GM12878 (cell line): ENCODE results near the gene ST6GALNAC3. TPM values are rescaled to one million over a fixed set of nuclear protein-coding genes. Genes with fewer than 3 reads are reported as not detected.

ENCODE experiments used
- ATAC-seq: fragments of 200-7000 bp; cut with Tn5 transposase; 3 replicates; pipeline ENCODE4 v1.9.1; 2020; ENCODE audit warnings: mild to moderate bottlenecking, moderate library complexity
- BruUV-seq: library from RNA; stranded (reverse); fragments of 400-500 nt; replicated peaks from 2 replicates; lab custom pipeline; 2021; lab: Mats Ljungman, UMichigan
- CTCF ChIA-PET: fragments of 300-600 bp; sonication (Branson Sonifier 250); formaldehyde crosslinking; extraction: SDS; loops from one replicate; lab custom pipeline; 2021; ENCODE audit warnings: inconsistent platforms; lab: Yijun Ruan, JAX
- POLR2A ChIA-PET: fragments of 350-600 bp; formaldehyde crosslinking; extraction: SDS; loops from one replicate; lab custom pipeline; 2021; ENCODE audit warnings: inconsistent platforms; lab: Charles Lee
- RAD21 ChIA-PET: fragments of 300-600 bp; sonication (Branson Sonifier 250); formaldehyde crosslinking; loops from one replicate; lab custom pipeline; 2023; ENCODE audit warnings: antibody characterized with exemption; ENCODE audit not compliant: unreplicated experiment; lab: Charles Lee
- SMC1A ChIA-PET: fragments of 300-600 bp; sonication (Branson Sonifier 250); formaldehyde crosslinking; loops from one replicate; lab custom pipeline; 2023; ENCODE audit not compliant: unreplicated experiment, uncharacterized antibody; lab: Charles Lee
- DNase-seq: peaks from one replicate; pipeline ENCODE4 v3.0.0-alpha.2; 2011; ENCODE audit warnings: low read depth, low spot score
- FAIRE-seq: peaks from 3 replicates; lab custom pipeline; 2011; peaks lifted over from hg19 to GRCh38; lab: Jason Lieb, UNC
- H2AFZ ChIP-seq: 2 replicates; pipeline ENCODE4 v1.6.0; 2011; ENCODE audit warnings: low read depth, low read length, control low read depth; ENCODE audit not compliant: control insufficient read depth
- H3K27ac ChIP-seq: 2 replicates; pipeline ENCODE4 v1.5.1; 2011; ENCODE audit warnings: control low read depth; ENCODE audit not compliant: control insufficient read depth, insufficient read depth
- H3K27me3 ChIP-seq, 2 experiments: replicated peaks in 1 of 2; 2 replicates each; pipeline versions ENCODE4 v1.6.0 to v1.6.1; 2011; ENCODE audit warnings: low read length in 1 of 2; ENCODE audit not compliant: control insufficient read depth in 2 of 2, insufficient read depth in 2 of 2
- H3K36me3 ChIP-seq, 2 experiments: 2 replicates each; pipeline ENCODE4 v1.5.1; 2011; ENCODE audit warnings: low read length in 1 of 2; ENCODE audit not compliant: control insufficient read depth in 2 of 2, insufficient read depth in 2 of 2
- H3K4me1 ChIP-seq: 2 replicates; pipeline ENCODE4 v1.6.1; 2011; ENCODE audit warnings: mild to moderate bottlenecking, low read length, moderate library complexity, mixed read lengths; ENCODE audit not compliant: control insufficient read depth, insufficient read depth
- H3K4me2 ChIP-seq: 2 replicates; pipeline ENCODE4 v1.6.0; 2011; ENCODE audit warnings: control low read depth; ENCODE audit not compliant: control insufficient read depth, insufficient read depth
- H3K4me3 ChIP-seq: fragments of 200-600 bp; sonication (generic); 2 replicates; pipeline ENCODE4 v1.5.1; 2016
- H3K79me2 ChIP-seq: 2 replicates; pipeline ENCODE4 v1.6.0; 2011; ENCODE audit warnings: low read length; ENCODE audit not compliant: control insufficient read depth, insufficient read depth
- H3K9ac ChIP-seq: 2 replicates; pipeline ENCODE4 v1.8.0; 2011; ENCODE audit warnings: low read length, control low read depth, mixed read lengths; ENCODE audit not compliant: control insufficient read depth, insufficient read depth
- H3K9me3 ChIP-seq: replicated peaks from 3 replicates; pipeline ENCODE4 v1.5.1; 2011; ENCODE audit warnings: mild to moderate bottlenecking, low read length; ENCODE audit not compliant: control insufficient read depth, insufficient read depth
- H4K20me1 ChIP-seq: 2 replicates; pipeline ENCODE4 v1.6.0; 2011; ENCODE audit not compliant: control insufficient read depth, insufficient read depth
- BHLHE40 ChIP-seq, 2 experiments: fragments of 450-650 bp in 1 of 2; IDR thresholded peaks; 2 replicates each; pipeline ENCODE4 v1.6.1; 2011 to 2017; ENCODE audit warnings: low read depth in 2 of 2, borderline replicate concordance in 1 of 2, improper control_type of control experiment in 1 of 2, low read length in 1 of 2, mild to moderate bottlenecking in 1 of 2
- CHD4 ChIP-seq: fragments of 200-600 bp; sonication (generic); IDR thresholded peaks from 2 replicates; pipeline ENCODE4 v1.6.1; 2016; ENCODE audit warnings: mild to moderate bottlenecking
- ESRRA ChIP-seq: IDR thresholded peaks from 2 replicates; pipeline ENCODE4 v1.6.1; 2012; ENCODE audit warnings: mild to moderate bottlenecking, low read length, improper control_type of control experiment
- ETV6 ChIP-seq, 2 experiments: fragments of 450-650 bp in 1 of 2; IDR thresholded peaks in 1 of 2; conservative IDR thresholded peaks in 1 of 2; 2 replicates each; pipeline ENCODE4 v1.6.1; 2014; ENCODE audit warnings: antibody characterized with exemption in 1 of 2, borderline replicate concordance in 1 of 2, low read depth in 1 of 2, mild to moderate bottlenecking in 1 of 2, moderate library complexity in 1 of 2
- HDGF ChIP-seq: fragments of 450-650 bp; IDR thresholded peaks from 2 replicates; pipeline ENCODE4 v1.6.1; 2016; ENCODE audit warnings: antibody characterized with exemption
- JUNB ChIP-seq: IDR thresholded peaks from 2 replicates; pipeline ENCODE4 v1.6.1; 2016; ENCODE audit warnings: antibody characterized with exemption, mild to moderate bottlenecking
- NFYA ChIP-seq: IDR thresholded peaks from 2 replicates; pipeline ENCODE4 v1.6.1; 2011; ENCODE audit warnings: low read depth, mild to moderate bottlenecking, low read length, improper control_type of control experiment, borderline replicate concordance
- NR2C1 ChIP-seq: fragments of 450-650 bp; IDR thresholded peaks from 2 replicates; pipeline ENCODE4 v1.6.1; 2017; ENCODE audit warnings: antibody characterized with exemption, mild to moderate bottlenecking, moderate library complexity
- PBX3 ChIP-seq: IDR thresholded peaks from 2 replicates; pipeline ENCODE4 v1.6.1; 2011; ENCODE audit warnings: mild to moderate bottlenecking, low read depth, low read length, moderate library complexity; ENCODE audit not compliant: insufficient replicate concordance
- RELA ChIP-seq: fragments of 450-650 bp; IDR thresholded peaks from 2 replicates; pipeline ENCODE4 v1.8.0; 2014; ENCODE audit warnings: borderline replicate concordance; ENCODE audit not compliant: partially characterized antibody
- STAT3 ChIP-seq: IDR thresholded peaks from 2 replicates; pipeline ENCODE4 v1.6.1; 2011; ENCODE audit warnings: low read depth, low read length, improper control_type of control experiment
- TCF12 ChIP-seq: IDR thresholded peaks from 2 replicates; pipeline ENCODE4 v1.6.1; 2011; ENCODE audit warnings: low read depth, mild to moderate bottlenecking, low read length
- ZBTB4 ChIP-seq: fragments of 450-650 bp; formaldehyde crosslinking; IDR thresholded peaks from 2 replicates; pipeline ENCODE4 v1.4.0; 2022; ENCODE audit warnings: mild to moderate bottlenecking, moderate library complexity
- ZNF217 ChIP-seq: fragments of 450-650 bp; IDR thresholded peaks from 2 replicates; pipeline ENCODE4 v1.6.1; 2017; ENCODE audit warnings: antibody characterized with exemption, mild to moderate bottlenecking
- WGBS: methylation state at CpG from one replicate; pipeline ENCODE4 v1.1.6; 2016; ENCODE audit warnings: low lambda C conversion rate; ENCODE audit not compliant: insufficient replicate concordance, insufficient coverage; ENCODE audit errors: missing lambda C conversion rate; 5-methylcytosine and 5-hydroxymethylcytosine counted together
- in situ Hi-C: fragments of 300-500 bp; cut with MboI; formaldehyde crosslinking; loops from 9 replicates; pipeline ENCODE4 v1.14.3; 2018; ENCODE audit warnings: mixed read lengths
- intact Hi-C: fragments of 100-400 bp; cut with micrococcal nuclease; formaldehyde crosslinking; loops from one replicate; pipeline ENCODE4 v1.14.2; 2022; ENCODE audit not compliant: unreplicated experiment
- polyA plus RNA-seq, 11 experiments: library from polyadenylated mRNA; depleted of rRNA in 4 of 11; unstranded in 6 of 11; stranded (reverse) in 5 of 11; fragments of >200 nt; fragmentation: Nextera tagmentation in 4 of 11; fragmentation: Illumina TruSeq in 1 of 11; extraction: Ambion mirVana in 4 of 11; extraction: Trizol in 1 of 11; gene quantifications; 1 replicate in 1 of 11; 2 replicates in 10 of 11; pipeline versions ENCODE4 v1.2.1 to v1.2.3, GENCODE V29; 2011 to 2016; ENCODE audit warnings: inconsistent platforms in 2 of 11, missing spikeins in 2 of 11, low read depth in 1 of 11
- total RNA-seq, 4 experiments: library from RNA; depleted of rRNA in 3 of 4; stranded (reverse); fragments of >200 nt in 3 of 4; fragmentation: Illumina TruSeq in 1 of 4; extraction: Trizol in 1 of 4; gene quantifications; 2 replicates each; pipeline versions ENCODE4 v1.2.1 to v1.2.3, GENCODE V29; 2013 to 2021
- TF ChIP-seq, protein P1 (sequence below): fragments of 450-650 bp; IDR thresholded peaks from 2 replicates; pipeline ENCODE4 v1.6.1; 2017; ENCODE audit warnings: mild to moderate bottlenecking, moderate library complexity

Gene ST6GALNAC3
- total and polyA plus RNA-seq, 10 of the 15 experiments (the other 5 are each of a cell fraction or from before 2014, with no cell fraction given) = 0.04 to 0.68 (median 0.18) TPM; not detected in 3

DNA sequence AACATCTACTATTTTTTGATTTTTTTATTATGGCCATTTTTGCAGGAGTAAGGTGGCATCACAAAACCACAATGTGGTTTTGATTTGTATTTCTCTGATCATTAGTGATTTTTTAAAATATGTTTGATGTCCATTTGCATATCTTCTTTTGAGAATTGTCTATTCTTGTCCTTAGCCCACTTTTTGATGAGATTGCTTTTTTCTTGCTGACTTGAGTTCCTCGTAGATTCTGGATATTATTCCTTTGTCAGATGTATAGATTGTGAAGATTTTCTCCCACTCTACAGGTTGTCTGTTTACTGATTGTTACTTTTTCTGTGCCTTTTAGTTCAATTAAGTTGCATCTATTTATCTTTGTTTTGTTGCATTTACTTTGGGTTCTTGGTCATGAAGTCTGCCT is 375.7 kb downstream of the ST6GALNAC3 start (continued):
- TF ChIP-seq PBX3 (no peak), TCF12 (no peak), ETV6 (conservative IDR thresholded peaks at IDR 0.05 in 1 of 2, IDR thresholded peaks at IDR 0.05 in 1 of 2; ENCODE audit: borderline replicate concordance in 1 of 2, low read depth in 1 of 2) (no peak), RELA (no peak), JUNB (no peak), CHD4 (no peak)
- TF ChIP-seq, protein P1, sequence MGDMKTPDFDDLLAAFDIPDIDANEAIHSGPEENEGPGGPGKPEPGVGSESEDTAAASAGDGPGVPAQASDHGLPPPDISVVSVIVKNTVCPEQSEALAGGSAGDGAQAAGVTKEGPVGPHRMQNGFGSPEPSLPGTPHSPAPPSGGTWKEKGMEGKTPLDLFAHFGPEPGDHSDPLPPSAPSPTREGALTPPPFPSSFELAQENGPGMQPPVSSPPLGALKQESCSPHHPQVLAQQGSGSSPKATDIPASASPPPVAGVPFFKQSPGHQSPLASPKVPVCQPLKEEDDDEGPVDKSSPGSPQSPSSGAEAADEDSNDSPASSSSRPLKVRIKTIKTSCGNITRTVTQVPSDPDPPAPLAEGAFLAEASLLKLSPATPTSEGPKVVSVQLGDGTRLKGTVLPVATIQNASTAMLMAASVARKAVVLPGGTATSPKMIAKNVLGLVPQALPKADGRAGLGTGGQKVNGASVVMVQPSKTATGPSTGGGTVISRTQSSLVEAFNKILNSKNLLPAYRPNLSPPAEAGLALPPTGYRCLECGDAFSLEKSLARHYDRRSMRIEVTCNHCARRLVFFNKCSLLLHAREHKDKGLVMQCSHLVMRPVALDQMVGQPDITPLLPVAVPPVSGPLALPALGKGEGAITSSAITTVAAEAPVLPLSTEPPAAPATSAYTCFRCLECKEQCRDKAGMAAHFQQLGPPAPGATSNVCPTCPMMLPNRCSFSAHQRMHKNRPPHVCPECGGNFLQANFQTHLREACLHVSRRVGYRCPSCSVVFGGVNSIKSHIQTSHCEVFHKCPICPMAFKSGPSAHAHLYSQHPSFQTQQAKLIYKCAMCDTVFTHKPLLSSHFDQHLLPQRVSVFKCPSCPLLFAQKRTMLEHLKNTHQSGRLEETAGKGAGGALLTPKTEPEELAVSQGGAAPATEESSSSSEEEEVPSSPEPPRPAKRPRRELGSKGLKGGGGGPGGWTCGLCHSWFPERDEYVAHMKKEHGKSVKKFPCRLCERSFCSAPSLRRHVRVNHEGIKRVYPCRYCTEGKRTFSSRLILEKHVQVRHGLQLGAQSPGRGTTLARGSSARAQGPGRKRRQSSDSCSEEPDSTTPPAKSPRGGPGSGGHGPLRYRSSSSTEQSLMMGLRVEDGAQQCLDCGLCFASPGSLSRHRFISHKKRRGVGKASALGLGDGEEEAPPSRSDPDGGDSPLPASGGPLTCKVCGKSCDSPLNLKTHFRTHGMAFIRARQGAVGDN = no peak

GRCh38 chr1:76463278-76463677 is 388.7 kb downstream of the ST6GALNAC3 start:
- Histone ChIP-seq H3K9me3 (no peaks in the 10 kb centered on the region), H4K20me1 (no peaks in the 10 kb centered on the region), H3K79me2 (no peaks in the 10 kb centered on the region), H2AFZ (no peak overlapping the region), H3K27me3 (no peaks in the 10 kb centered on the region), H3K4me2 (no peak overlapping the region), H3K27ac (no peak overlapping the region), H3K36me3 (no peaks in the 10 kb centered on the region), H3K9ac (no peak overlapping the region), H3K4me1 (no peaks in the 10 kb centered on the region), H3K4me3 (no peak overlapping the region)
- intact Hi-C loops = no loop called here
- DNase-seq (no peak), FAIRE-seq (no peak), ATAC-seq (peak; percentile 66)
- 0% methylated on average over 3 of the region's 3 CpGs for WGBS
- ChIA-PET POLR2A (interaction anchor here (1.4 kb wide), 1 partner anchor 32 kb away, joined by 3 read pairs; no protein-coding TSS in a partner anchor), CTCF (interaction anchor here (0.6 to 1.1 kb wide), 4 partner anchors 9 to 1007 kb away, joined by 3 read pairs; no protein-coding TSS in a partner anchor), RAD21 (interaction anchor here (0.6 kb wide), 1 partner anchor 663 kb away, joined by 3 read pairs; no protein-coding TSS in a partner anchor), SMC1A (interaction anchor here (1.0 to 1.5 kb wide), 2 partner anchors 37 to 402 kb away, joined by 3 to 4 read pairs; no protein-coding TSS in a partner anchor)
- in situ Hi-C loops = no loop called here
- no TSS peak for BruUV-seq
- no peak for TF ChIP-seq NFYA
- TF ChIP-seq BHLHE40 (IDR thresholded peaks at IDR 0.05; ENCODE audit: borderline replicate concordance in 1 of 2, low read depth in 2 of 2, low read length in 1 of 2) = no peak
- no peak for TF ChIP-seq HDGF
- TF ChIP-seq ZBTB4 = no peak
- TF ChIP-seq NR2C1 = no peak
- no peak for TF ChIP-seq ZNF217
- no peak for TF ChIP-seq ESRRA
- TF ChIP-seq STAT3 = no peak
